ENCODE measurements around the gene ZNF827.

GRCh38 chr4:145808848-145809512 lies 129.6 kb downstream of the ZNF827 start:
- TF ChIP-seq POLR2A (conservative IDR thresholded peaks at IDR 0.05), result no peak
- TF ChIP-seq CTCF (IDR thresholded peaks at IDR 0.05 in 2 of 3, conservative IDR thresholded peaks at IDR 0.05 in 1 of 3; ENCODE audit: insufficient read depth in 2 of 3, low read depth in 1 of 3, low read length in 3 of 3), result no peak
- no peak for TF ChIP-seq EZH2 (IDR thresholded peaks at IDR 0.05; ENCODE audit: borderline replicate concordance, low read depth, low read length)
- TF ChIP-seq, protein P1, sequence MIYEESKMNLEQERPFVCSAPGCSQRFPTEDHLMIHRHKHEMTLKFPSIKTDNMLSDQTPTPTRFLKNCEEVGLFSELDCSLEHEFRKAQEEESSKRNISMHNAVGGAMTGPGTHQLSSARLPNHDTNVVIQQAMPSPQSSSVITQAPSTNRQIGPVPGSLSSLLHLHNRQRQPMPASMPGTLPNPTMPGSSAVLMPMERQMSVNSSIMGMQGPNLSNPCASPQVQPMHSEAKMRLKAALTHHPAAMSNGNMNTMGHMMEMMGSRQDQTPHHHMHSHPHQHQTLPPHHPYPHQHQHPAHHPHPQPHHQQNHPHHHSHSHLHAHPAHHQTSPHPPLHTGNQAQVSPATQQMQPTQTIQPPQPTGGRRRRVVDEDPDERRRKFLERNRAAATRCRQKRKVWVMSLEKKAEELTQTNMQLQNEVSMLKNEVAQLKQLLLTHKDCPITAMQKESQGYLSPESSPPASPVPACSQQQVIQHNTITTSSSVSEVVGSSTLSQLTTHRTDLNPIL (CRISPR knock-in tag; IDR thresholded peaks at IDR 0.05), result no peak
- TF ChIP-seq ZBTB33 (CRISPR knock-in tag; IDR thresholded peaks at IDR 0.05), result no peak

All from K562 (cell line).